22Rv1 (cell line): ENCODE data around the gene GRSF1.
"Not testable (repeated sequence)": the region's sequence is repeated elsewhere in the genome, so short reads cannot be mapped to it uniquely, and the experiment has no call there.

Experiments
- H3K27ac ChIP-seq: fragments of 450-650 bp; 2 replicates; pipeline ENCODE4 v1.5.1; 2017
- ZFX ChIP-seq: fragments of 450-650 bp; IDR thresholded peaks from 2 replicates; pipeline ENCODE4 v1.6.1; 2017; ENCODE audit warnings: antibody characterized with exemption, borderline replicate concordance
- TF ChIP-seq, protein P1 (sequence below): fragments of 450-650 bp; IDR thresholded peaks from 2 replicates; pipeline ENCODE4 v1.5.1; 2017; ENCODE audit warnings: mild to moderate bottlenecking

The GRSF1 gene

DNA sequence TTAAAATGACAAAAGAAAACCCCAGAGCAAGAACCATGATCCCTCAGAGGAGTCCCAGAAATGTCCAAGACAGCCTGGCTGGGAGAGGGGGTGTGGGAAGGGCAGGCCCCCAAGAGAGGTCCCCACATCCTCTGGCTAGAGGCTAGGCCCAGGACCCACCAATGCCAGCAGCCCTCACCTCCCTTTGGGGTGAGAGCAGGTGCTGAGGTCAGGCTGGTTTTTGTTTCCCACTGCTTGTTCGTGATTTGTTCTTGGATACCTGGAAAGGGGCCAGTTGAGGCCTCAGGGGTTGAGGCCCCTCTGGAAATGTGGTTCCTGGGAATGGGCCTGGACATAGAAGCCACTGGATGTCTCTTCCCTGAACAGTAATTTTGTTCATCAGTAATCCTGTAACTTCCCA lies 2.3 kb upstream of the GRSF1 start:
- no peak overlapping the region for H3K27ac ChIP-seq
- no peak for TF ChIP-seq ZFX
- TF ChIP-seq, protein P1, sequence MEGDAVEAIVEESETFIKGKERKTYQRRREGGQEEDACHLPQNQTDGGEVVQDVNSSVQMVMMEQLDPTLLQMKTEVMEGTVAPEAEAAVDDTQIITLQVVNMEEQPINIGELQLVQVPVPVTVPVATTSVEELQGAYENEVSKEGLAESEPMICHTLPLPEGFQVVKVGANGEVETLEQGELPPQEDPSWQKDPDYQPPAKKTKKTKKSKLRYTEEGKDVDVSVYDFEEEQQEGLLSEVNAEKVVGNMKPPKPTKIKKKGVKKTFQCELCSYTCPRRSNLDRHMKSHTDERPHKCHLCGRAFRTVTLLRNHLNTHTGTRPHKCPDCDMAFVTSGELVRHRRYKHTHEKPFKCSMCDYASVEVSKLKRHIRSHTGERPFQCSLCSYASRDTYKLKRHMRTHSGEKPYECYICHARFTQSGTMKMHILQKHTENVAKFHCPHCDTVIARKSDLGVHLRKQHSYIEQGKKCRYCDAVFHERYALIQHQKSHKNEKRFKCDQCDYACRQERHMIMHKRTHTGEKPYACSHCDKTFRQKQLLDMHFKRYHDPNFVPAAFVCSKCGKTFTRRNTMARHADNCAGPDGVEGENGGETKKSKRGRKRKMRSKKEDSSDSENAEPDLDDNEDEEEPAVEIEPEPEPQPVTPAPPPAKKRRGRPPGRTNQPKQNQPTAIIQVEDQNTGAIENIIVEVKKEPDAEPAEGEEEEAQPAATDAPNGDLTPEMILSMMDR: no peak

DNA sequence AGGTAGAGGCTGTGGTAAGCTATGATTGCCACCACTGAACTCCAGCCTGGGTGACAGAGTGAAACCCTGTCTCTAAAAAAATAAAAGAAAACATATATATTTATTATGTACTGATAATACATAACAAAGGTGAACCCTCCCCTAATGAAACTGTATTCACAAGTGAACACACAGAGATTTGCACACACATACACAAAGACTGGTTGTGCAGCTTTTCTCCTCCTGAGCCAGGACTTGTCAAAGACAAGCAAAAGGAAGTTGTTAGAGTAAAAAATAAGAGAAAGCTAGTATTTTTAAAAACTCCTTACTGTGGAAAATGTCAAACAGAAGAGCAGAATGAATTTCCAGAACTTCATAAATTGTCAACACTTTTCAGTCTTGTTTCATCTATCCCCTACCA lies 1.5 kb upstream of the GRSF1 start:
- no peak overlapping the region for H3K27ac ChIP-seq
- TF ChIP-seq, protein P1: no peak
- no peak for TF ChIP-seq ZFX

DNA sequence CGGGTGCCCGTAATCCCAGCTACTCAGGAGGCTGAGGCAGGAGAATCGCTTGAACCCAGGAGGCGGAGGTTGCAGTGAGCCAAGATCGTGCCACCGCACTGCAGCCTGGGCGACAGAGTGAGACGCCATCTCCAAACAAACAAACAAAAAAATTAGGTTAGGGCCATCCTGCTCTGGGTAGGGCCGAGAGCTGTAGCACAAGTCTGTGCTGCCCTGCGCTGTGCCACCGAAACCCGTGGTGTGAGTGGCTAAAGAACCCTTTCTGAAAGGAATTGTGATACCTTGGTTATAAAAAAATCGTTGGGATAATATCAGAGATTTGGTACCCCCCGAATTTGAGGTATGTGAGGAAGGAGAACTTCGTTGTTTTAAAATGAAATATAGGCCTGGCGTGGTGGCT lies 941 bp upstream of the GRSF1 start:
- not testable (repeated sequence) for H3K27ac ChIP-seq

DNA sequence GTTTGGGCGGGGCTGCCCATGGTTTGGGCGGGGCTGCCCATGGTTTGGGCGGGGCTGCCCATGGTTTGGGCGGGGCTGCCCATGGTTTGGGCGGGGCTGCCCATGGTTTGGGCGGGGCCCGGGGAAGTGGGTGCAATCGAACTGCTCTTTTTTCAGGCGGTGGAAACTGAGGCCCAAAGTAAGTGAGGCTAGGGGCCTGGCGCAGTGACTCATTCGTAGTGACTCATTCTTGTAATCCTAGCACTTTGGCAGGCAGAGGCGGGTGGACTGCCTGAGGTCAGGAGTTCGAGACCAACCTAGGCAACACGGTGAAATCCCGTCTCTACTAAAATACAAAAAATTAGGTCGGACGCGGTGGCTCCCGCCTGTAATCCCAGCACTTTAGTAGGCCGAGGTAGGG lies 447 bp upstream of the GRSF1 start:
- not testable (repeated sequence) for H3K27ac ChIP-seq

DNA sequence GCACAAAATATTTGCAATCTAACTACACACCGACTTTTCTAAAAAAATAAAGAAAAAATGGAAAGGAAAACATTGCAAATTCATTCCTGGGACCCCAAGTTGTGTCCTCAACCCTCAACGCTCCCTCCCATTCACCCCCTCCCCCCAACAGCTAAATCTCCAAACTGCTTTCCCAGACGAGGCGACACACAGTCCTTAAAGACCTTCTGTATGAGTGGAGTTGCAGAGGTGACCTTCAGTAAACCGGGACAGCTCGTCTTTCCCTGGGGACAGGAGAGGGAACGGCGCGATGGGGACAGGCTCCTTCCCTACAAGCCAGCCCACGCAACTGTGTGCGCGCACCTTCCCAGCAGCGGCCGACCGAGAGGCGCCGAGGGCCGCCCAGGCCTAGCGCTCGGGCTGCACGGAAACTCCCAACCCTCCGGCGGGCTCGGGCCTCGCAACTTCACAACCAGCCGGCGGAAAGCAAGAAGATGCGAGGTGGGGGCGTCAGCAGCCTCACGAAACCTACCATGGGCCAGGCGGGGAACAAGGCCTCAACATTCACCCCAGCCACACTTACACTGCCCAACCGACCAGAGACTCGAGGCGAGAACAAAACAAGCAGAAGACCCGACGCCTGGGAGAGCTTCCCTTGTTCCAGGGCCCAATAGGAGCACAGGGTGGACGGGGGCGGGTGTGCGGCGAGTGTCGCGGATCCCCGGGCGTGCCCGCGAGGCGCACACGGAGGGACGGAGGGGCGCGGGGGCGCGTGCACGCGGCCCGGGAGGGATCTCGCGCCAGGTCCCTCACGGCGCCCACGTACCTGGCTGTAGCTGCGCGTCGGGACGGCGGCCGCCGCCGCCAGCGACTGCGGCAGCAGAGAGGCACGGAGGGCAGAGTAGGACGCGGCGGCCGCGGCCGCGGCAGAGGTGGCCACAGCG lies 763 bp downstream of the GRSF1 start:
- H3K27ac ChIP-seq: peak overlapping the region; percentile 91
- TF ChIP-seq ZFX: no peak
- TF ChIP-seq, protein P1: no peak

DNA sequence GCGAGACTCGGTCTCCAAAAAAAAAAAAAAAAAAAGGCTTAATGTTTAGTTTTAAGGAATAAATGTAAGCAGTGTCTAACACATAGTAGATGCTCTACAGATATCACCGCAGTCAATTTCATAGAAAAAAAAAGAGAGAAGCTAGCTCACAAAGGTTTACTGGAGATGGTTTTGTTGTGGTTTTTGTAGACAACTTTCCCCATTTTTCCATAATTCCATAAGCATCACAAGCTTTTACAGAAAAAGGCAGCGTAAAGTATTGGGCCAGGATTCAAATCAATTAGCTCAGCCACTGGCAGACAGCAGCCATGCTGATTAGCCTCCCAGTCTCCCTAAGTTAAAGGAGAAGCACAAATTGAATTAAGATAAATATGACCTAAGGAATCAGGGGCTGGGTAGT lies 1.5 kb downstream of the GRSF1 start:
- peak overlapping the region; percentile 91 for H3K27ac ChIP-seq
- TF ChIP-seq, protein P1: no peak
- no peak for TF ChIP-seq ZFX

DNA sequence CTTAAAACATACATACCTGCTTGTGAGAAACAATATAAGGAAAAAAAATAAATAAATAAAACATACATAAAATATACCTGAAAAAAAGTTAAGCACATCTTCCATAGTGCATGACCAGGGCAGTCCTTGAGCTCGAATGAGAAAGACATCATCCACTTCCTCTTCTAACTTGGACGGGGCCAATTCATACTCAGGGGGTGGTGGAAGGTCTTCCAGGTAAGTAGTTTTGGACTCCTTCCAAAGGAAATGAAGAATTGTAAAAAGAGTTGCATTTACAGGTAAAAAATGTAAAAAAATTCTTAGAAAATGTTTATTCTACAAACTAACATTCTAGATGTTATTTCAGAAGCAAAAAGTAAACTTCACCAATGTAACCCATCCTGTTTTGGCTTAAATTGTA lies 3.6 kb downstream of the GRSF1 start:
- no peak overlapping the region for H3K27ac ChIP-seq
- TF ChIP-seq, protein P1: no peak
- no peak for TF ChIP-seq ZFX

DNA sequence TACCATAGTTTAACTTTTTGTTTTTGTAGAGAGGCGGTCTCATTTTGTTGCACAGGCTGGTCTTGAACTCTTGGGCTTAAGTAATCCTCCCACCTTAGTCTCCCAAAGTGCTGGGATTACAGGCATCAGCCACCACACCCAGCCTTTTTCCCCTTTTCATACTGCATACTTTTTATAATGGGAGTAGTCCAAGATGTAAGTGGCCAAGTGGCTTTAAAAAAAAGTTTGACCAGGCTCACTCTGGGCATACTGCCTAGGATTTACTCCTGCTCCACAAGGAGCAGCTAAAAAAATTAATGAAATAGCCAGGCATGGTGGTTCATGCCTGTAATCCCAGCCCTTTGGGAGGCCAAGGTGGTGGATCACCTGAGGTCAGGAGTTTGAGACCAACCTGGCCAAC lies 6.0 kb downstream of the GRSF1 start:
- no peak for TF ChIP-seq ZFX
- H3K27ac ChIP-seq: no peak overlapping the region

DNA sequence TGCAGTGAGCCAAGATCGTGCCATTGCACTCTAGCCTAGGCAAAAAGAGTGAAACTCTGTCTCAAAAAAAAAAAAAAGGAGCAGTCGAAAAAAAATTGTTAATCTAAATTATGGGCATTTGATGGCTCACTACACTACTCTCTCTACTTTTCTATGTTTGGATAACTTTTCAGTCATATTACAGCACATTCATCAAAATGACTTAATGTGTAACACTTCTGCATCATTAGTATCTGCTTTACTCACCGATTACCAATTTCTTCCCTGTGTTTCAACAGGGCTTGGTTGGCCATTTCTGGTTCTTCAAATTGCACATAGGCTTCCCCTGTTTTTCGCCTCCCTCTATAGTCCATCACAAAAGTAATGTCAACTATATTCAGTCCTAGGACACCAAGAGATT lies 8.4 kb downstream of the GRSF1 start:
- H3K27ac ChIP-seq: no peak overlapping the region
- no peak for TF ChIP-seq ZFX
- TF ChIP-seq, protein P1: no peak
